H1 (cell line): ENCODE measurements around the gene PMS2. TPM values are rescaled to one million over a fixed set of nuclear protein-coding genes. Genes with fewer than 3 reads are reported as not detected.

Source experiments
- CTCF ChIA-PET: fragments of 300-600 bp; sonication (Branson Sonifier 250); formaldehyde crosslinking; loops from one replicate; lab custom pipeline; 2021; ENCODE audit not compliant: partially characterized antibody; lab: Charles Lee
- POLR2A ChIA-PET: fragments of 300-600 bp; sonication (Branson Sonifier 250); formaldehyde crosslinking; loops from one replicate; lab custom pipeline; 2021; ENCODE audit warnings: inconsistent platforms; ENCODE audit not compliant: partially characterized antibody; lab: Charles Lee
- DNase-seq, 2 experiments: peaks; one replicate each; pipeline versions ENCODE4 v3.0.0 to v3.0.0-alpha.2; 2010 to 2022; ENCODE audit warnings: low spot score in 2 of 2, low read depth in 1 of 2, mixed read lengths in 1 of 2
- FAIRE-seq: peaks from 2 replicates; lab custom pipeline; 2011; peaks lifted over from hg19 to GRCh38; lab: Jason Lieb, UNC
- H2AFZ ChIP-seq: 2 replicates; pipeline ENCODE4 v1.8.1; 2012; ENCODE audit warnings: low read length, inconsistent platforms
- H2AK5ac ChIP-seq: 2 replicates; pipeline ENCODE4 v1.6.1; 2013; ENCODE audit warnings: low read depth, low read length
- H2BK120ac ChIP-seq: replicated peaks from 2 replicates; pipeline ENCODE3; 2013; ENCODE audit warnings: low read depth, low read length, inconsistent platforms
- H2BK12ac ChIP-seq: 2 replicates; pipeline ENCODE4 v1.6.1; 2013; ENCODE audit warnings: low read depth, low read length
- H2BK15ac ChIP-seq: 2 replicates; pipeline ENCODE4 v1.6.1; 2013; ENCODE audit warnings: low read length
- H2BK20ac ChIP-seq: 2 replicates; pipeline ENCODE4 v1.6.1; 2013; ENCODE audit warnings: low read length
- H2BK5ac ChIP-seq: 2 replicates; pipeline ENCODE4 v1.6.1; 2013; ENCODE audit warnings: low read depth, low read length
- H3K14ac ChIP-seq: 2 replicates; pipeline ENCODE4 v1.6.1; 2013; ENCODE audit warnings: inconsistent platforms; ENCODE audit not compliant: insufficient read length
- H3K18ac ChIP-seq: 2 replicates; pipeline ENCODE4 v1.6.1; 2013; ENCODE audit warnings: low read length; ENCODE audit errors: extremely low read depth
- H3K23ac ChIP-seq: 2 replicates; pipeline ENCODE4 v1.6.1; 2013; ENCODE audit warnings: inconsistent platforms; ENCODE audit not compliant: insufficient read length
- H3K23me2 ChIP-seq: 2 replicates; pipeline ENCODE4 v1.6.1; 2013; ENCODE audit warnings: low read depth, low read length
- H3K27ac ChIP-seq: 2 replicates; pipeline ENCODE4 v1.6.1; 2011; ENCODE audit warnings: low read depth, low read length, inconsistent platforms
- H3K27me3 ChIP-seq, 4 experiments: replicated peaks in 1 of 4; 1 replicate in 1 of 4; 2 replicates in 3 of 4; pipeline versions ENCODE4 v1.6.1 to v1.8.1; 2011 to 2013; ENCODE audit warnings: low read length in 3 of 4, mild to moderate bottlenecking in 3 of 4, inconsistent platforms in 2 of 4, mixed read lengths in 2 of 4, moderate library complexity in 1 of 4; ENCODE audit not compliant: control insufficient read depth in 3 of 4, insufficient read depth in 3 of 4; ENCODE audit errors: extremely low read depth in 1 of 4
- H3K36me3 ChIP-seq, 4 experiments: 2 replicates each; pipeline versions ENCODE4 v1.6.1 to v1.8.1; 2011 to 2013; ENCODE audit warnings: mild to moderate bottlenecking in 4 of 4, low read length in 3 of 4, moderate library complexity in 2 of 4, control low read depth in 1 of 4, inconsistent platforms in 1 of 4; ENCODE audit not compliant: insufficient read depth in 4 of 4, control insufficient read depth in 2 of 4
- H3K4ac ChIP-seq: replicated peaks from 2 replicates; pipeline ENCODE3; 2013; ENCODE audit warnings: low read length, low read depth, mixed read lengths, inconsistent platforms; ENCODE audit not compliant: insufficient read length
- H3K4me1 ChIP-seq, 4 experiments: replicated peaks in 1 of 4; 1 replicate in 1 of 4; 2 replicates in 3 of 4; pipeline versions ENCODE4 v1.6.1 to v1.8.1; 2011 to 2013; ENCODE audit warnings: low read length in 3 of 4, inconsistent platforms in 2 of 4, mixed read lengths in 1 of 4; ENCODE audit not compliant: insufficient read depth in 4 of 4, control insufficient read depth in 3 of 4
- H3K4me2 ChIP-seq, 2 experiments: 2 replicates each; pipeline versions ENCODE4 v1.6.1 to v1.8.1; 2011 to 2013; ENCODE audit warnings: low read depth in 2 of 2, low read length in 2 of 2, control low read depth in 1 of 2, inconsistent platforms in 1 of 2, mild to moderate bottlenecking in 1 of 2; ENCODE audit not compliant: insufficient read depth in 1 of 2
- H3K4me3 ChIP-seq, 4 experiments: fragments of 200-600, 300-600 bp in 1 of 4; sonication (generic), shearing (Covaris generic), sonication (Bioruptor Twin) in 1 of 4; 2 replicates each; pipeline versions ENCODE4 v1.5.1 to v1.8.1; 2011 to 2016; ENCODE audit warnings: low read length in 4 of 4, low read depth in 3 of 4, control low read depth in 2 of 4, inconsistent platforms in 2 of 4, mild to moderate bottlenecking in 2 of 4, mixed read lengths in 1 of 4, moderate library complexity in 1 of 4; ENCODE audit not compliant: insufficient read depth in 2 of 4; ENCODE audit errors: extremely low read depth in 1 of 4
- H3K56ac ChIP-seq: replicated peaks from 2 replicates; pipeline ENCODE3; 2013; ENCODE audit warnings: low read depth, mild to moderate bottlenecking, mixed read lengths, low read length, inconsistent platforms; ENCODE audit not compliant: insufficient read length
- H3K79me1 ChIP-seq: 2 replicates; pipeline ENCODE4 v1.6.1; 2013; ENCODE audit warnings: low read depth, low read length, control low read depth
- H3K79me2 ChIP-seq, 2 experiments: 2 replicates each; pipeline versions ENCODE4 v1.6.1 to v1.8.1; 2012 to 2013; ENCODE audit warnings: low read length in 2 of 2, mild to moderate bottlenecking in 2 of 2, inconsistent platforms in 1 of 2; ENCODE audit not compliant: insufficient read depth in 2 of 2, control insufficient read depth in 1 of 2
- H3K9ac ChIP-seq, 4 experiments: replicated peaks in 1 of 4; 1 replicate in 1 of 4; 2 replicates in 3 of 4; pipeline versions ENCODE4 v1.6.1 to v1.8.1; 2011 to 2013; ENCODE audit warnings: low read depth in 3 of 4, low read length in 3 of 4, control low read depth in 2 of 4, mild to moderate bottlenecking in 2 of 4, moderate library complexity in 2 of 4, inconsistent platforms in 1 of 4; ENCODE audit errors: extremely low read depth in 1 of 4
- H3K9me3 ChIP-seq, 2 experiments: 2 replicates each; pipeline versions ENCODE4 v1.6.1 to v1.8.1; 2012 to 2013; ENCODE audit warnings: mild to moderate bottlenecking in 2 of 2, moderate library complexity in 2 of 2, control low read depth in 1 of 2, inconsistent platforms in 1 of 2, low read depth in 1 of 2, low read length in 1 of 2, mixed read lengths in 1 of 2; ENCODE audit not compliant: insufficient read depth in 2 of 2
- H4K20me1 ChIP-seq, 2 experiments: replicated peaks in 1 of 2; 2 replicates each; pipeline versions ENCODE3 to v1.8.1; 2011 to 2013; ENCODE audit warnings: inconsistent platforms in 2 of 2, low read length in 2 of 2, mild to moderate bottlenecking in 1 of 2; ENCODE audit not compliant: insufficient read depth in 2 of 2, control insufficient read depth in 1 of 2
- H4K5ac ChIP-seq: 2 replicates; pipeline ENCODE4 v1.6.1; 2013; ENCODE audit warnings: low read length, low read depth, mixed read lengths, inconsistent platforms; ENCODE audit not compliant: insufficient read length
- H4K8ac ChIP-seq: 2 replicates; pipeline ENCODE4 v1.8.0; 2013; ENCODE audit warnings: mild to moderate bottlenecking, moderate library complexity, low read length, inconsistent platforms; ENCODE audit not compliant: insufficient read depth; ENCODE audit errors: extremely low read depth
- H4K91ac ChIP-seq: replicated peaks from 2 replicates; pipeline ENCODE3; 2013; ENCODE audit warnings: low read length, mixed read lengths, inconsistent platforms; ENCODE audit not compliant: insufficient read length
- ASH2L ChIP-seq: fragments of 200-600, 300-600 bp; sonication (generic); IDR thresholded peaks from one replicate; pipeline ENCODE4 v1.7.1; 2017; ENCODE audit warnings: low read length
- KDM5A ChIP-seq: fragments of 200-600 bp; IDR thresholded peaks from 2 replicates; pipeline ENCODE4 v1.7.1; 2012; ENCODE audit warnings: mild to moderate bottlenecking, low read length, inconsistent platforms, mixed read lengths
- NRF1 ChIP-seq: IDR thresholded peaks from 2 replicates; pipeline ENCODE4 v1.6.1; 2011; ENCODE audit warnings: mild to moderate bottlenecking, low read depth, low read length, improper control_type of control experiment
- POLR2A ChIP-seq, 2 experiments: IDR thresholded peaks; 1 replicate in 1 of 2; 2 replicates in 1 of 2; pipeline ENCODE4 v1.6.1; 2011; ENCODE audit warnings: low read depth in 2 of 2, low read length in 2 of 2, mild to moderate bottlenecking in 2 of 2; ENCODE audit errors: control extremely low read depth in 1 of 2
- POLR2AphosphoS5 ChIP-seq: IDR thresholded peaks from 2 replicates; pipeline ENCODE4 v1.6.1; 2011; ENCODE audit warnings: low read depth, low read length
- TAF1 ChIP-seq: IDR thresholded peaks from 2 replicates; pipeline ENCODE4 v1.6.1; 2011; ENCODE audit warnings: mild to moderate bottlenecking, low read depth, low read length
- TBP ChIP-seq: IDR thresholded peaks from 2 replicates; pipeline ENCODE4 v1.6.1; 2011; ENCODE audit warnings: low read depth, low read length, improper control_type of control experiment
- WGBS, 2 experiments: shearing (Covaris generic) in 1 of 2; methylation state at CpG; one replicate each; pipeline versions ENCODE4 v1.1.6 to v1.1.7; 2013 to 2015; ENCODE audit warnings: low lambda C conversion rate in 2 of 2, mixed read lengths in 2 of 2, inconsistent platforms in 1 of 2, low coverage in 1 of 2, missing lambda C conversion rate in 1 of 2; ENCODE audit not compliant: insufficient replicate concordance in 2 of 2, insufficient coverage in 1 of 2, insufficient read length in 1 of 2; ENCODE audit errors: extremely low coverage in 1 of 2, missing lambda C conversion rate in 1 of 2; 5-methylcytosine and 5-hydroxymethylcytosine counted together
- polyA plus RNA-seq, 7 experiments: library from polyadenylated mRNA; depleted of rRNA in 3 of 7; stranded (reverse) in 5 of 7; unstranded in 2 of 7; fragments of >200 nt in 5 of 7; fragments of 200-250 nt in 2 of 7; gene quantifications; 1 replicate in 5 of 7; 2 replicates in 1 of 7; 4 replicates in 1 of 7; pipeline versions ENCODE4 v1.2.1 to v1.2.3, GENCODE V29; 2011 to 2013; ENCODE audit warnings: missing spikeins in 2 of 7, mixed read lengths in 2 of 7
- total RNA-seq: library from RNA; stranded (reverse); fragmentation: NEBNext Ultra II Directional; extraction: Animal tissue kit (Norgen Biotek cat#: 25700); gene quantifications from 2 replicates; pipeline ENCODE4 v1.2.1, GENCODE V29; 2021

The PMS2 gene
- total and polyA plus RNA-seq, 2 of the 8 experiments (the other 6 are each of a cell fraction or from before 2014, with no cell fraction given): 4.8 to 12.1 TPM

DNA sequence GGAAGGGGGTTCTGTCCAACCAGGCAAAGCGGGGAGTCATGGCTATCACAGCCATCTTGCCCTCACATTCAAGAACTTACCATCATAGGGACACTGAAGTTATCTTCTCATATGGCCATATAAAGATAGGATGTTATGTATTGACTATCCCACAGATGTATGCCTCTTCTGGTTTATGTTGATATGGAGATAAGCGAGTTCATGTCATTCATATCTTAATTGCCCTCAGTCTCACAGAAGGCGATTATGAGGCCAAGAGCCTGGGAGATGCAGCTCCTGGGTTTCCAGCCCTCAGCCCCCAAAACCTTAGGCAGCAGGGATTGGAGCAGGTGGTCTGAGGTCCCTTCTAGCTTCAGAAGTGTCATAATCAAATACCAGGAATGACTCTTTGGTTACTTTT, 13.9 kb upstream of the PMS2 start:
- no peak overlapping the region for H3K18ac ChIP-seq
- WGBS, 2 experiments: 93% methylated on average over 3 of the region's 3 CpGs; no CpG with 5 or more reads in 1 of the 2 experiments
- H4K91ac ChIP-seq: no peak overlapping the region
- no peaks in the 10 kb centered on the region for H3K9me3 ChIP-seq
- FAIRE-seq: no peak
- H4K8ac ChIP-seq: no peak overlapping the region
- peaks cover 0 to 2% of the 10 kb centered on the region in 2 experiments; a peak in 1 of 4 replicates for H3K79me2 ChIP-seq
- H2BK20ac ChIP-seq: no peak overlapping the region
- H3K56ac ChIP-seq: no peak overlapping the region
- no peak overlapping the region for H3K4me3 ChIP-seq
- ChIA-PET POLR2A (interaction anchor here (0.5 to 6.7 kb wide), 7 partner anchors 12 to 548 kb away, joined by 3 to 66 read pairs (median 3); partner anchors contain the start of genes AIMP2 and PMS2), CTCF (no interaction called here)
- H3K23ac ChIP-seq: no peak overlapping the region
- H3K27me3 ChIP-seq: no peaks in the 10 kb centered on the region
- no peak overlapping the region for H2BK12ac ChIP-seq
- H3K27ac ChIP-seq: no peak overlapping the region
- H2BK5ac ChIP-seq: no peak overlapping the region
- DNase-seq: no peak
- H2AFZ ChIP-seq: no peak overlapping the region
- H3K4ac ChIP-seq: no peak overlapping the region
- H3K4me1 ChIP-seq: no peaks in the 10 kb centered on the region
- H3K36me3 ChIP-seq: peaks cover 37 to 96% (median 79%) of the 10 kb centered on the region in 4 experiments
- H4K5ac ChIP-seq: no peak overlapping the region
- no peak overlapping the region for H3K9ac ChIP-seq
- H3K23me2 ChIP-seq: no peaks in the 10 kb centered on the region
- H4K20me1 ChIP-seq: peaks cover 7 to 13% of the 10 kb centered on the region in 2 experiments
- H3K14ac ChIP-seq: no peak overlapping the region
- H2BK15ac ChIP-seq: no peak overlapping the region
- H2BK120ac ChIP-seq: no peak overlapping the region
- TF ChIP-seq ASH2L (no peak), TBP (no peak), POLR2A (IDR thresholded peaks at IDR 0.05; ENCODE audit: control extremely low read depth in 1 of 2, low read depth in 2 of 2, low read length in 2 of 2) (peak in 1 of 2 experiments; percentile 2; a peak in 1 of 3 replicates), POLR2AphosphoS5 (peak; percentile 27; the same call in 1 of the 2 replicates), KDM5A (no peak), NRF1 (no peak), TAF1 (no peak)
- no peaks in the 10 kb centered on the region for H3K79me1 ChIP-seq
- H2AK5ac ChIP-seq: no peak overlapping the region
- no peak overlapping the region for H3K4me2 ChIP-seq
